Suppressor macrophage treated with lipopolysaccharide for 1 hour (primary cell): ENCODE data around the gene PRR33.
"Not testable (repeated sequence)": the region's sequence is repeated elsewhere in the genome, so short reads cannot be mapped to it uniquely, and the experiment has no call there.

ENCODE experiments used
- DNase-seq, 3 donors: peaks; one replicate each; pipeline ENCODE4 v3.0.0-alpha.2; 2020 to 2022

The PRR33 gene

GRCh38 chr11:1888811-1889210 lies 2.9 kb downstream of the PRR33 start:
- no peak for DNase-seq

DNA sequence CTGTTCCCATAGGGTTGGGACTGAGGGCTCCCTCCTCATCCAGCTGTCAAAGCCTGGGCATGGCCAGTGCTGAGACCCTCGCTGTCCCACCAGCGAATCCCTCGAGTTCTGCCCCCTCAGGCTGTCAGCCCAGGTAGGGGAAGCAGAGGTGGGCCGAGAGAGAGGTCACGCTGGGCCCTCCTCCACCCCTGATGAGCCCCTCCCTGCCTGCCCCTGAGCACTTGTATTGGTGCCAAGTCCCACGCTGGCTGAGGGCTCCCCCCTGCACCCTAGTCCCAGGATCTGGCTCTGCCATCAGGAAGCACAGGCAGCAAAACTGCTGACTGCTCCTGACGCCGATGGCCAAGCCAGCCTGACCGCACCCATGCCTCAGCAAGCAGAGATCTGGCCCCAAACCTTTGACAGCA lies 3.3 kb downstream of the PRR33 start:
- no peak for DNase-seq

GRCh38 chr11:1887451-1888346 lies 4.0 kb downstream of the PRR33 start:
- no peak for DNase-seq

GRCh38 chr11:1886551-1886950 lies 5.1 kb downstream of the PRR33 start:
- DNase-seq = not testable (repeated sequence)

GRCh38 chr11:1884303-1884700 lies 7.4 kb downstream of the PRR33 start:
- DNase-seq = no peak

GRCh38 chr11:1883346-1884302 lies 8.1 kb downstream of the PRR33 start:
- DNase-seq = no peak

GRCh38 chr11:1882265-1883238 lies 9.1 kb downstream of the PRR33 start:
- DNase-seq = peak; percentile 78 to 93 (median 84)

GRCh38 chr11:1881442-1882264 lies 10.0 kb downstream of the PRR33 start:
- DNase-seq = no peak

DNA sequence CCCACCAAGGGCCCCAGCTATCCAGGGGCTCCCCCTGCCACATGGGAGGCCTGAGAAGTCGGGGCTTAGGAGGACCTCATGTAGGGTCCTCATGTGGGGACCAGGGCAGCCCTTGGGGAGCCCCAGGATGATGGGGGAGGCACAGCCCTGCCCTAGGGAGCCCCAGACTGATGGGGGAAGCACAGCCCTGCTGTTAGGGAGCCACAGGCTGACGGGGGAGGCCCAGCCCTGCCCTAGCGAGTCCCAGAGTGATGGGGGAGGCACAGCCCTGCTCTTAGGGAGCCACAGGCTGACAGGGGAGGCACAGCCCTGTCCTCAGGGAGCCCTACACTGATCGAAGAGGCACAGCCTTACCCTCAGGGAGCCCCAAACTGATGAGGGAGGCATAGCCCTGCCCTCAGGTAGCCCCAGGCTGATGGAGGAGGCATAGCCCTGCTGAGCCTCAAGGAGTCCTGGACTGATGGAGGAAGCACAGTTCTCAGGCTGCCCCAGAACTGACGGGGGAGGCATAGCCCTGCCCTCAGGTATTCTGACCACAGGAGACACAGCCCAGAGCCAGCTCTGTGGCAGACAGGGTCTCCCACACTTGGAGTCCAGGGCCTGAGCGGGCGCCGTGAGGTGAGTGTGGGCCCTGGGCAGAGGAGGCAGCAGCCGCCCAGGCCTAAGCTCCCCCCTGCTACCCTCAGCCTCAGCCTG lies 10.8 kb downstream of the PRR33 start:
- no peak for DNase-seq

- DNase-seq = peak; percentile 56 to 72 (median 69)
Observed at GRCh38 chr11:1879941-1880720, 11.6 kb downstream of the PRR33 start.

GRCh38 chr11:1879342-1879940 lies 12.3 kb downstream of the PRR33 start:
- no peak for DNase-seq

GRCh38 chr11:1878137-1879031 lies 13.3 kb downstream of the PRR33 start:
- DNase-seq = no peak

DNA sequence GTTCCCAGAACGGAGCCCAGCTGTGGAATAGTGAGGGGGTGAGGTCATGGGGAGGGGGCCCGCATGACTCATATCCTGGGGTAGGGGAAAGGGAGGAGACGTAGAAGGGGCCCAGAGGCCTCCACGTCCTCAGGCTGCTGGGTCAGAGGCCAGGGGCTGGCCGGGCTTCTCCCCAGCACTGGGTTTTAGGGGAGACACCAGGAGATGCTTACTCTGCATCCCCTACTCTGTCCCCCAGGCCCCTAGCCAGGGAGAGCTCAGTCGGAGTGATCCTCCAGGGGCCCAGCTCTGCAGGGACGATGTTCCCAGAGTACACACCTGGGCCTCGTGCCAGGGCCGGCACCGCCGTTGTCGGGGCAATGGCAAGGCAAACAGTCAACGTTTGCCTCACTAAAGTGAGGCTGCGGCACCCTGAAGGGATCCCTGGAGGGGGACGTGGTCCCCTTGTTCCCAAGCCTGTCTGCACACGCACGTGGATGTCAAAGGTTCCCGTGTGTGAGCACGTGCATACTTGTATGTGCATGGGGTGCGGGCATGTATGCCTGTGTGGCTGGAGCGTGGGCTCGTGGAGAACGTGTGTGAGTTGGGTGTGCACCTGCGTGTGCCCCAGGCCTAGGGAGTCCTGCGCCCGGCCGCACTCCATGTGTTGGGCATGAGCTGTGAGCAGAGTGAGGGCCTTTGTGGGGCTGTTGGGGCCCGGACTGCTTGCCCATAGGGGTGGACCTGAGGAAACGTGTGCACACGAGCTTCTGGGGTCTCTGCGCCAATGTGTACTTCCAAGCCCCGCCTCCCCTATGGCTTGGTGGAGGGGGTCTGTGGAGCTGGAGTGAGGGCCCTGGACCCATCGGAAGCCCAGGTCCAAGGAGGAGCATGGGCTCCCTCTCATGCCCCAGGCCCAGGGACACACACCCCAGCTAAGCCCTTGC lies 14.2 kb downstream of the PRR33 start:
- no peak for DNase-seq

DNA sequence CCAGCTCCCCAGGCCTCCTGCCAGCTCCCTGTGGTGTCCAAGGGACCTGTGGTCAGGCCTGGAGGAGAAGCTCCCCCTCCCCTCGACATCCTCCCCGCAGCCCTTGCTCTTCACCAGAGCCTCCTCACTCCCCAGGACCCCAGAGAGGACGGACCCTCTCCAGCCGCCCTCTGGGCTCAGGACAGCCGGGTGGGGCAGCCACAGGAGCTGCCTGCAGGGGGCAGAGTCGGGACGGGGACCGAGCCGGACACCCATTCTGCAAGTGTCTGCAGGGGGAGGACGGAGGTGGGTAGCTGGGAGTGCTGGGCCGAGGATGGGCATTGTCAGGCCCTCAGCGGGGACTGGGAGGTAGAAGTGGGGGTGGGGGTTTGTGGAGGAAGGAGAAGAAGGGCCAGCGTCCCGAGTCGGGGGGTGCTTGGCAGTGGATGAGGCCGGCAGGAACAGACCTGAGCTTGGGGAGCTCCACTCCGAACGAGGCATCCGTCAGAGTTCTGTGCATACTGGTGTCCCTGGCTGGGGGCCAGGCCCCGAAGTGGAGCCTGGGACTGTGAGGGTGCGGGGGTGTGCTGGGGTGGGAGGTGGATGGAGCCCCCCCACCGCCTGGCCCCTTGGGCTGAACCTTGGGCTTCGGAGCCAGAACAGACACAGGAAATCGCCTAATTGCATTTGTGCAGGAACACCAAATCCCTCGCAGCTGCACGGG lies 15.2 kb downstream of the PRR33 start:
- peak; percentile 44 to 68 (median 50) for DNase-seq

- DNase-seq = not testable (repeated sequence)
Observed at GRCh38 chr11:1875851-1876301, 15.8 kb downstream of the PRR33 start.

- no peak for DNase-seq
Observed at GRCh38 chr11:1875093-1875850, 16.4 kb downstream of the PRR33 start.
